ENCODE measurements around the gene ZNF316. TPM values are rescaled to one million over a fixed set of nuclear protein-coding genes. Genes with fewer than 3 reads are reported as not detected.

The ZNF316 gene
- total and polyA plus RNA-seq, 2 experiments from 2014 or later, result 1.1 to 17.4 TPM

Other genes starting within 250 kb of the ZNF316 start
- gene DAGLB, start 189.4 kb upstream of the ZNF316 start, total RNA-seq (2014; rRNA removed; shearing (Covaris generic)), result 26.0 and 28.5 TPM in 2 replicates
- 11.1 and 13.8 TPM in 2 replicates for gene DAGLB, start 189.4 kb upstream of the ZNF316 start, polyA plus RNA-seq (2016; fragmentation: Nextera tagmentation; extraction: Ambion mirVana)
- 82.8 and 86.2 TPM in 2 replicates for gene KDELR2, start 153.2 kb upstream of the ZNF316 start, total RNA-seq (2014; rRNA removed; shearing (Covaris generic))
- 86.3 and 102 TPM in 2 replicates for gene KDELR2, start 153.2 kb upstream of the ZNF316 start, polyA plus RNA-seq (2016; fragmentation: Nextera tagmentation; extraction: Ambion mirVana)
- gene GRID2IP, start 85.9 kb upstream of the ZNF316 start, total RNA-seq (2014; rRNA removed; shearing (Covaris generic)), result 1.5 TPM in 2 replicates
- 0.54 and 0.73 TPM in 2 replicates for gene GRID2IP, start 85.9 kb upstream of the ZNF316 start, polyA plus RNA-seq (2016; fragmentation: Nextera tagmentation; extraction: Ambion mirVana)
- gene ZDHHC4, start 59.9 kb upstream of the ZNF316 start, total RNA-seq (2014; rRNA removed; shearing (Covaris generic)), result 58.9 and 64.5 TPM in 2 replicates
- gene ZDHHC4, start 59.9 kb upstream of the ZNF316 start, polyA plus RNA-seq (2016; fragmentation: Nextera tagmentation; extraction: Ambion mirVana), result 31.2 and 32.5 TPM in 2 replicates
- 27.0 and 30.6 TPM in 2 replicates for gene INTS15, start 47.3 kb upstream of the ZNF316 start, total RNA-seq (2014; rRNA removed; shearing (Covaris generic))
- 7.0 and 8.1 TPM in 2 replicates for gene INTS15, start 47.3 kb upstream of the ZNF316 start, polyA plus RNA-seq (2016; fragmentation: Nextera tagmentation; extraction: Ambion mirVana)
- 8.9 and 9.8 TPM in 2 replicates for gene ZNF853, start 21.7 kb upstream of the ZNF316 start, total RNA-seq (2014; rRNA removed; shearing (Covaris generic))
- 0.32 and 0.78 TPM in 2 replicates for gene ZNF853, start 21.7 kb upstream of the ZNF316 start, polyA plus RNA-seq (2016; fragmentation: Nextera tagmentation; extraction: Ambion mirVana)
- 16.9 and 17.8 TPM in 2 replicates for gene ZNF12, start 69.6 kb downstream of the ZNF316 start, total RNA-seq (2014; rRNA removed; shearing (Covaris generic))
- gene ZNF12, start 69.6 kb downstream of the ZNF316 start, polyA plus RNA-seq (2016; fragmentation: Nextera tagmentation; extraction: Ambion mirVana), result 8.5 and 9.6 TPM in 2 replicates
- gene RSPH10B2, start 116.8 kb downstream of the ZNF316 start, total RNA-seq (2014; rRNA removed; shearing (Covaris generic)), result 1.1 and 1.2 TPM in 2 replicates
- 0.29 and 0.64 TPM in 2 replicates for gene RSPH10B2, start 116.8 kb downstream of the ZNF316 start, polyA plus RNA-seq (2016; fragmentation: Nextera tagmentation; extraction: Ambion mirVana)
- 43.0 and 60.1 TPM in 2 replicates for gene CCZ1B, start 189.0 kb downstream of the ZNF316 start, total RNA-seq (2014; rRNA removed; shearing (Covaris generic))
- gene CCZ1B, start 189.0 kb downstream of the ZNF316 start, polyA plus RNA-seq (2016; fragmentation: Nextera tagmentation; extraction: Ambion mirVana), result 62.0 and 73.6 TPM in 2 replicates

Data from GM23338 (cell line).